Right kidney (tissue), 9 donors: ENCODE results near the gene CAPSL.
"Not testable (repeated sequence)": the region's sequence is repeated elsewhere in the genome, so short reads cannot be mapped to it uniquely, and the experiment has no call there.

ENCODE experiments used
- DNase-seq: peaks from one replicate; pipeline ENCODE4 v3.0.0-alpha.2; 2016
- long read RNA-seq, 8 donors: transcript quantifications; one replicate each; lab custom pipeline, GENCODE V29; 2026

CAPSL gene
- long read RNA-seq, donor 1 = 0 reads
- long read RNA-seq, donor 2, partial matches to known transcripts = 0 of 2 reads
- long read RNA-seq, donor 2, other reads (novel, unspliced or antisense) = 0 of 2 reads
- long read RNA-seq, donor 3, partial matches to known transcripts = 0 of 1 reads
- long read RNA-seq, donor 3, other reads (novel, unspliced or antisense) = 0 of 1 reads
- long read RNA-seq, donor 4 = 0 reads
- long read RNA-seq, donor 5, partial matches to known transcripts = 0 of 4 reads
- long read RNA-seq, donor 5, other reads (novel, unspliced or antisense) = 0 of 4 reads
- long read RNA-seq, donor 6, partial matches to known transcripts = 0 of 2 reads
- long read RNA-seq, donor 6, other reads (novel, unspliced or antisense) = 0 of 2 reads
- long read RNA-seq, donor 7, transcript CAPSL-201 (5 exons, 969 nt) = major isoform, 5 of 5 reads
- long read RNA-seq, donor 7, partial matches to known transcripts = 0 of 5 reads
- long read RNA-seq, donor 7, other reads (novel, unspliced or antisense) = 0 of 5 reads
- long read RNA-seq, donor 8, partial matches to known transcripts = 0 of 2 reads
- long read RNA-seq, donor 8, other reads (novel, unspliced or antisense) = 0 of 2 reads

DNA sequence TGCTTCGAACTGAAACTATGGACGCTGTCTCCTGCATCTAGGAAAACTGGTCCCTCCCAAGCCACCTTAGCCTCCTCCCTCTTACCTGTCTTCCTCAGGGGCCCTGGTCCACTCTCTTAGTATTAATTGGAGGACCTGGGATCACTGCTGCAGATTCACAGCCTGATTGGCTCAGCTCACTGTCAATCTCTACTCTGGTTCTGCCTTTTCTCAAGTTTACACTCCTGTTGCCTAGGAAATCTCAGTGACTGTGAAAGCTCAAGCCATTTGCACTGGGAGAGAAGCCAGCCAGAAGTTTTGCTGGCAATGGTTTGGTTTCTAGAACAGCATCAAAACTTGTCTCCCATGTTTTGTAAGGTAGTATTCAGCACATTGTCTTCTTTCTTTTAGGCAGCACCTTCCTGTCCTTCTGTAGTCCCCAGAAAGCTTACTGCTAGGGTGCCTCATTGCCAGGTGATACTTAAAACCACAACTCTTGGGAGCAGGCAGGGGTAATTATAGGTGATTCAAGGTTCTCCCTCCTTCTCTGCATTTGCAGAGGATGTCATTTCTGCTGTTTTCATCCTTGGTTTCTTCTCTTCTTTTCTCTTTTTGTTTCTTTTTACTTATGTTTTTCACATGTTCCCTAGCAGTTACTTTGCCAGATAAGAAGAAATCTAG lies at the start of gene CAPSL:
Gene CAPSL (minus strand): TSS at position 55 of the 660 bp plus-strand sequence. CDS start 17,502 bp downstream, outside the sequence.
- peak; percentile 39 for DNase-seq

DNA sequence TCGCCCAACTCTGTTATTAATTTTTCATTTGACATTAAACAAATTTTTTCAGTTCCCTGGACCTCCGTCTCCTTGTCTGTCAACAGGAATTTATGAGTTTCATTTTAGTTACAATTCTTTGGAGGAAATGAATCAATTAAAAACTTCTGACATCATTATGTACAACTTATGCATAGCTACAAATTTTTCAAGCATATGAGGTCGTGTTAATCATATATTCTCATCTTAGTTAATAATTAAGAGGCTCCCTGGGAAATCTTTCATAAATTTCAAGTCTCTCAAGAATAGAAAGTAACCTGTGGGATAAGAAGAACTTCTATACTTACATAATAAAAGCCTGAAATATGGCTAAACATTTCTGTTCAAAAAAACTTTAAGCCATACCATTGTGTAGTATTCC lies 49.4 kb upstream of the CAPSL start:
- DNase-seq = no peak

DNA sequence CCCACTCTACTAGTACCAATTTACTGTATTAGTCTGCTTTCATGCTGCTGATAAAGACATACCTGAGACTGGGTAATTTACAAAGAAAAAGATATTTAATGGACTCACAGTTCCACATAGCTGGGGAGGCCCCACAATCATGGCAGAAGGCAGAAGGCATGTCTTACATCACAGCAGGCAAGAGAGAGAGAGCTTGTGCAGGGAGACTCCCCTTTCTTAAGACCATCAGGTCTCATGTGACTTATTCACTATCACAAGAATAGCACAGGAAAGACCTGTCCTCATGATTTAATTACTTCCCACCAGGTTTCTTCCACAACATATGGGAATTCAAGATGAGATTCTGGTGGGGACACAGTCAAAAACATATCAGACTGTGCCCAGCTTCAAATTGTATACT lies 41.3 kb upstream of the CAPSL start:
- DNase-seq = no peak

DNA sequence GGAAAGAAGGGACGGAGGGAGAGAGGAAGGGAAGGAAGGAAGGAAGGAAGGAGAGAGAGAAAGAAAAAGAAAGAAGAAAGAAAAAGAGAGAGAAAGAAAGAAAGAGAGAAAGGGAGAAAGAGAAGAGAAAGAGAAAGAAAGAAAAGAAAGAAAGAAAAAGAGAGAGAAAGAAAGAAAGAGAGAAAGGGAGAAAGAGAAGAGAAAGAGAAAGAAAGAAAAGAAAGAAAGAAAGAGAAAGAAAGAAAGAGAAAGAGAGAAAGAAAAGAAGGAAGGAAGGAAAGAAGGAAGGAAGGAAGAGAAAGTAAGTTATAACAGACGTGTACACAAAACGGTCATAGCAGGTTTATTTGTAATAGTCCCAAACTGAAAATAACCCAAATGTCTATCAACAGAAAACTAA lies 38.4 kb upstream of the CAPSL start:
- not testable (repeated sequence) for DNase-seq

DNA sequence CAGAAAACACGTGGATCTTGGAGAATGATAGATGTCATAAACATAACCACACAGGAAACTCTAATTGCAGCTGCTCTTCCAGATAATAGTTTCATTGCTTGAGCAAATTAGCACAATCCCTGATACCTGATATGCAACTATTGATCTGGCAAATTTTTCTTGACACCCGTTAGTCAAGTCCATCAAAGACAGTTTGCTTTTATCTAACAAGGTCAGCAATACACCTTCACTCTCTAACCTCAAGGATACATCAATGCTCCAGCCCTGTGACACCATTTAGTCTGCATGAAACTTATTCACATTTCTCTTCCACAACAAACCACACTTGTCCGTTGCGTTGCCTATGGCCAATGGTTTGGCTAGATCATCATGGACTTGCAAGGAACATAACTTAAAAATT lies 36.1 kb upstream of the CAPSL start:
- DNase-seq = no peak

DNA sequence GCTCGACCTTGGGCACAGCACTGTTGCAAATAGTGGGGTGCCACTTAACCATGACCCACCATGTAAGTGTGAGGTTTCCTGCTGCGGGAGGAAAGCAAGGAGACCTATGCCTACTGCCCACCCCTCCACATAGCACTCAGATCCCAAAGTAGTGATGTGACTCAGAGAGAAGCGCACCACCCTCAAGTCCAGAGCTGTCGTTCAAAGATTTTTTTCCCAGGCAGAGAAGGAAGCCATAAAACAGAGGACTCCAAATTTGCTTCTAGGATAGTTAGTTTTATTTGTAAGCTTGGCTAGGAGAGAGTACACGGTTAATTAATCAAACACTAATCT lies 33.4 kb upstream of the CAPSL start:
- no peak for DNase-seq

DNA sequence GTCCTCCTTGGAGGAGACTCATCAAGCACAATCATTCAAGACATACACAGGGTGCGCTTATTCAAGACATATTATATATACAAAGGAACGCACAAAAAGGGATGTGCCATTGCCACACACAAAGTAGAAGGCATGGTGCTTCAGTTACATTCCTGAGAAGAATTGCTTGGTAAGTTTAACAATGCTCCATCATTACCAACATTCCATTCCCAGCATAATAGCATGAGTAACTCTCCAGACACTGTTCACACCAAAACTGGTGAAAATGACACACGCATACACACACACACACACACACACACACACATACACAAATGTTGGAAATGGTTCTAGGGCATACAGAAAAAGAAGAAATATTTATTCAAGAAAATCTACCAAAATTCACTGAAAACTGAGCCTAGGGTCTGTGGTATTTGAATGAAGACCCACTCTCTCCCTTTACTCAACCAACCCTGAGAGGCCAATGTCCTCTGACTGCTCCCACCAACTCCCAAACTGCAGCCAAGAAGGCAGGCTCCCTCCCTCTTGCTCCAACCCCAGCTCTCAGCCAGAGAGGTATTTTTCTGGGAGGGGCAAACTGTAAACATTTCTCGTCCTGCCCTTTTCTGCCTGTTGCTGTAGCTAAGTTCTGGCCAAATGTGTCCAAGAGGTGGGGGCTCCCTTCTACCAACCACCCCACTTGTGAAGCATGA lies 32.9 kb upstream of the CAPSL start:
- no peak for DNase-seq

DNA sequence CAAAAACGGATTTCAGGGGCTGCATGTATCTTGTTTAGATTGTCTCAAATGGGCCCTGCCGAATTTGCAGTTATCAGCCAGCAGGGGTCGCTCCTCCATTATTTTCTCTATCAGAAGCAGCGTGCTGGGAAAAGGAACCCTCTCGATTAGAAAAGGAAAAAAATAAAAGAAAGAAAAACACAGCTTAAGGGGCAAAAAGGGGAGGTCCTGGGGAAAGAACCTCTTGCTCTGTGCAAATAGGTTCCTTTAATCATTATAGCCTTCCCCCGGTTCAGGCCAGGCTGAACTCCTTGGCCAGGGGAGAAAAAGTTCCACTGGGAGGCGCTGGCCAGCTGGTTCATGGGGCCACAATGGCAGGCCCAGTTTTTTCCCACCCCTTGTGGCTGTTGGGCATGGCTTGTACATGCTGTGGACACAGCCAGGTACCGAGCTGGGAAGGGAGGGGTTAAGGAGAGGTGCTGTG lies 25.0 kb upstream of the CAPSL start:
- no peak for DNase-seq

DNA sequence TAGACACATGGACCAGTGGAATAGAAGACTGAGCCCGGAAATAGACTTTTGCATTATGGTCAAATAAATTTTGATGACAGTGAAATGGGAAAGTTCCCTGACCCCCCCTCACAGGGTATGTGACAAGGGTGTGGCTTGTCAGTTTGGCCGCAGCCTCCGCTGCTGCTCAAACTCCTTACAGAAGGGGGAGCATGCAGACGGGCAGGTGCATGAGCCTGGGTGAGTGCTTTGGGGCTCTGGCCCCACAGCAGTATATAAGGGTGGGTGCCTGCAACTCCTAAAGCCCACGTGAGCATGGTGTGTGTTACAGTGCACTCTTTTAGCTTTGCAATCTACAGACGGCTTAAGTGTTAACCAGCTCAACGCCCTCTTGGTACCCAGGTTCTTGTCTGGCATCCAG lies 21.9 kb upstream of the CAPSL start:
- no peak for DNase-seq

DNA sequence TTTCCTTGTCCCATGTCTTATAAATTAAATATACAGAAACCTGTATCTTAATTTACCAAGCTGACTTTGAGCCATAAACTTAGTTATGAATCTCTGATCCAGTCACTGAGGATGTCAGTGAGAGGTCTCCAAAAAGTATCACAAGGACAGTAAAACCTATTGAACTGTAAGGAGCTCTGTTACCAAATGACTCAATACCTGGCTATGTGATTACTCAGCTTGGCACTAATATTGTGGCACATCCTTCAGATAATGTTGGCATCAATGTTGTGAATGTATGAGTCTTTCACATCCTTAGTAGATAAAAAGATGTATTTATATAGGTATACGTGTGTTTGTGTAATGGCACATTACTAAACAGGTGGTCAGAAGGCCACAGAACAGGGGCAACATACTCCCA lies 18.0 kb upstream of the CAPSL start:
- DNase-seq = no peak

DNA sequence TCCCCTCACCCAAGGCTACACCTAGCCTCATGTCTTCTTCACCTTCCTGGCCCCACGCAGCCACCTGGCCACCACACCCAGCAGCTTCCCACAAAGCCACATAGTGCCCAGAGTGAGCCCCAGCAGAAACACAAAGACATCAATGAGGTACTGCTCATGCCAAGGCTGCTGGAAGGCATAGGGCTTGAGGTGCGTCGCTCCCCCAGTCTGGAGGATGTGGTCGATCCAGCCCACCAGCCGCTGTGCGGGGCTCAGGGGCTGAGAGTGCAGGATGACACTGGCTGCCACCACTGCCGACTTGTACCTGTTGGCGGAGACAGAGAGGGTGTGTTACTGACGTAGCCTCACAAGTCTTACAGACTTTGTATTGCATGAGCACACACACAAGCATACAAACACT lies 15.8 kb upstream of the CAPSL start:
- no peak for DNase-seq

DNA sequence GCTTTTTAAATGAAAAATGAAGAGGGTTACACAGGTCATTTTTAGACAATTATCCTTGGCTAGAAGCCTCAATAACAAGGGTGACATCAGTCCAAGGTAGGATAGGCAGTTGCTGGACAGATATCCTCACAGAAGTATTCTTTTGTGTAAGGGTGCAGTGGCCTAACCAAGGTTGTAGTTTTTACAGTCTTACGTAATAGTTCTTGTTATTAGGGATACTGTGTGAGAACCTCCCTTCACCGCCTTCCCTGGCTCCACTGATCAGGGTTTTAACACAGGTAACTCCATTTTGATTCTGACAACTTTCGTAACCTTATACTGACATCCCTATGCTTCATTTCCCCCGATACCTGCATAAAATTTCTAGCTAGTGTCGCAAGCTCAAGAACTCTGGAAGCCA lies 8.7 kb upstream of the CAPSL start:
- DNase-seq = no peak

DNA sequence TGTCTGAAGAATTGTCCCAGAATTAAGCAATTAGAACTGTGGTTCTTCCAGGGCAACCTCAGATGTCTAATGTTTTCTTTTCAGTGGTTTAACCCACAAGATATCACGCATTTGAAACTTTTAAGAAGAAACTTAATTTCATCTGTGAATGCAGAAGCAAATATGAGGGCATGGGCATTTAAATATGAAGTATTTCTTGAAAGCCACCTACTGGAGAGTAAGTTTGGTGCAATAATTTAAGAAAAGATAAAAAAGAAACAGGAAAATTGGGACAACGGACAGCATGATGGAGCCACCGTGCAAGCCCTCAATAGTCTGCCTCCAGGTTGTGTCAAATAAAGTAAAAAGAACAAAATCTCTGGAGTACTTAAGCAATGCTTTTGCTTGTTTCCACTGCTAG lies 1.2 kb upstream of the CAPSL start:
- DNase-seq = no peak

DNA sequence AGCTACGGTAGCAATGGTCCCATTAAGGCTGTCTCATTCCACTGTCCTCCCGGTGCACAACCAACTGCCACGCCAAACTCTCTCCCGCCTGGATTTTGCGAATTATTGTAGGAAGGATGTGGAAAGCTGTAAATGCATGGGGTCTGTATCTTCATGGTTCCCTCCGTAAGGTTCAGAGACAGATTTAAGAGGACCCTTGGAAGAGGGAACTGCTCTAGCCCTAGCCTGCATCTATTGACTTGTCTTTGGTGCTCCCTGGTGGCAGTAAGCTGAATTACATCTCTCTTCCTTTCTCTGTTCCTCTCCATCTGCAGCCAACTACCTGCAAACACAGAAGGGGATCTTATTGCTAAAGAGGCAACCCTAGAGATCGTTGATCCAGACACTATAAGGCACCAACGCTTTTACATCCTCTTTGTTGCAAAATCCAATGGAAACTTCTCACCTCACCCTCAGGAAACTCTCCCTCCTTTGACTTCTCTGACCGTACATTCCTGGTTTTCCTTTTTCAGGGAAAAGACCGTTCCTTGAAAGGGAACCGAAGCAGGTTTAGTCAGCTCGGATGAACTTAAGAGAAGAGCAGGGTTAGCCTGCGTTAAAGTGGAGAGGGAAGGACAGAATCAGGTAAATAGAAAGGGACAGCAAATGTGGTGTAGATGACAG lies 11.9 kb downstream of the CAPSL start:
- DNase-seq = peak; percentile 63

DNA sequence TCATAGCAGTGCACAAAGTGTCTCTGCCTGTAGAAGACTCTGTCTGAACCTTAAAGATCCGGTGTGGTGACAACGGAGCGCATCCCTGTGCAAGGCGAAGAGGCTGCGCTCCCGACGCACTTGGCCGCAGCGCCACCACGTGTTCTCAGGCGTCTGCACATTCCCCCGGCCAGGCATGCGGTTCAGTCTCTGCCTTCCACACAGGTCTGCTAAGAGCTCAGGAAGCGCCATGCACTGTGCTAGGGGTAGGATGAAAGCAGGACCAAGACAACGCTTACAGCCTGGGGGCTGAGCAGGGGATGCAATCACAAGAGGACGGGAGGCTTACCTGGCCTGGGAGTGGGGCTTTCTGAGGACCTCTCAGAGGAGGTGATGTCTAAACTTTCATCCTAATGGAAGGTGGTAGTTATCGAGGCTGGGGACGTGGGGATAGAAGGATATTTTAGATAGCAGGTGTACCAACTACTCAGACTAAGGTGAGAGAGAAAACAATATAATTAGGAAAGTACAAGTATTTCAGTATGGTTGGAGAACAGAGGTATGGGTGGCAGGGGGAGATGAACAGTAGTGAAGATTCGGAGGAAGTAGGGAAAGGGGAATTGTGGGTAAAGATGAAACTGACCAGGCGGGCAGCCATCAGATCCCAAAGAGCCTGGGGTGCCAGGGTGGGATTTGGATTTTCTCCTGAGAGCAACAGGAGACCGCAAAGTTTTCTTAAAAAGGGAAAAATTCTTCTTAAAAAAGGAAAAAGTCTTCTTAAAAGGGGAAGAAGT lies 13.3 kb downstream of the CAPSL start:
- peak; percentile 64 for DNase-seq

DNA sequence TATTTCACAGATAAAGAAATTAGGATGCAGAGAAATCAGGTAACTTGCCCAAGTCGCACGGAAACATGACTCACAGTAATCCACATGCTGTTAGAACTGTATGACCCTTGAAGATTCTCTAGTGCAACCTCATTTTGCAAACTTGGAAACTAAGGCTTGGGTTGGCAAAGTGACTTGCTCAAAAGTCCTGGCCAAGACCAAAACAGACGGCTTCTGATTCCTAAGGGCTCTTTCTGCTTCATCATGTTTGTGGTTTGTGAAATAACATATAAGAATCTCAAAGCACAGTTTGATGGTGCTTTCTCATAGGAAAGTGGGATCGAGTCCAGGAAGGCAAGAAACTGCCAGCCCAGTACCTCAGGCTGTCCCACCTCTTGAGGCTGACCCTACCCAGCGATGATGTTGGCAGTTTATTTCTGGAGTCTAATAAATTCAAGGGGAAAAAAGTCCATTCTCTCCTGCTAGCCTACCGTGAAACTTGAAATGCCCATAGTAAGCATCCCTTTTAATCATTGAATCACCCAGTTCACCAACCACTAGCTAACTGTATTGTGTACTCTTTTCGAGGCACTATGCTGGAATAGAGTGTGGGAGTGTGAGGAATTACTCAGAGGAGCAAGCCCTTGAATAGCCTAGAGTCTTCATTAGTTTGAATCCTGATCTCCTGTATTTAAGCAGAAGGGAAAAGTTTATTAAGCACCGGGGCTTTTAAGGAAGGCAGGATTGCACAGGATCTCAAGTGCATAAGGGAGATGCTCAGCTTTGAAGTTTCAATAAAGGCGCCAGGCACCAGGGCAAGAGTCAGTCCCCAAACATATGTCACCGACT lies 14.1 kb downstream of the CAPSL start:
- no peak for DNase-seq

DNA sequence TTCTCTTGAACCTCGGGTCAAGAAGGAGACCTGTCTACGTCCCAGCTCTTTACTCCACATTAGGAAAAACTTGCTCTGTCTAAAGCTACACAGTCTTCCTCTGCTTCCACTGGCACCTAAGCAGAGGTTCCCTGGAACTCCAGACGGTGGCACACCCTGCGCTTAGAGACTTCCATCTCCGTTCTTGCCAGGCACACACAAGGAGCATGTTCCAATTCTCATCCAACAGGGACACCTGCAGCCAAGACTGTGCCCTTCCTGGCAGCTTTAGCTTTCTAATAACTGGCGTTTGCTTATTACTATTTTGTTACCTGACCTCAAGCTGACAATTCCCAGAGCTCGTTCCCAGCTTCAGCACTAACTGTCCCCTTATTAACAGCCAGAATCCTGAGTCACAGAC lies 16.0 kb downstream of the CAPSL start:
- no peak for DNase-seq

DNA sequence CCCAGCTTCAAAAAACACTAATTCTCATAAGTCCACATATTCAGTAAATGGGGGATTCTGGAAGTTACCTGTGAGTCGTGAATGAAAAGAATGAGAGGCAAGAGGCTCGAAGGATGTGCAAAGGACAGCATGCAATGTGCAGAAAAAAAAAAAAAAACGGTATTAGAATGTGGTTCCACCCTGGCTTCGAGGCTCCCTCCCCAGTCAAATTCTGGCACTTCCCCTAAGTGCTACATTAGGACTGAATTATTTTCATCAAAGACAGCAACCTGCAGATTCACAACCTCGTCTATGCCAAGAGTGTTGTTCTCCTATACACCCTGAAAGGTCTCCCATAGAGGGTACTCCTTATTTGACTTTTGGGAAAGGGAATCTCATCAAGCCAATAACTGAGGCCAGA lies 16.5 kb downstream of the CAPSL start:
- DNase-seq = no peak

DNA sequence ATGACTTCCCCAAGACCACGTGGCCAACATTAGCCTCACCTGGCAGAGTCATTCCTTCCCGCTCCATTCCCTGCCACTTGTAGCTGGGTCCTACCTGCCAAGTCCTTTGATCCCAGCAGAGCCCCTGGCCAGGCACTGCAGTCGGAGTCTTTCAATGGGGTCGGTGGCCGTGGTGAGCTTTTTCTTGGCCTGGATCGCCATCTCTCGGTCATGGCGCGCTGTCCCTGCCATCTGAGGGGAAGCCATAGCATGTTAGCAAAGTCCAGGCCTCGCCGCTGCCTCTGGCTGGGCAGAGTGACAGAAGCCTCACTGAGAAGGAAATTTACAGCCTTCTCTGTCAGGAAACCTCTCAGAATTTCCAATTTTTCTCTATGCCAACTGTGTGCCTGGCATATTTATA lies 17.5 kb downstream of the CAPSL start:
- no peak for DNase-seq

DNA sequence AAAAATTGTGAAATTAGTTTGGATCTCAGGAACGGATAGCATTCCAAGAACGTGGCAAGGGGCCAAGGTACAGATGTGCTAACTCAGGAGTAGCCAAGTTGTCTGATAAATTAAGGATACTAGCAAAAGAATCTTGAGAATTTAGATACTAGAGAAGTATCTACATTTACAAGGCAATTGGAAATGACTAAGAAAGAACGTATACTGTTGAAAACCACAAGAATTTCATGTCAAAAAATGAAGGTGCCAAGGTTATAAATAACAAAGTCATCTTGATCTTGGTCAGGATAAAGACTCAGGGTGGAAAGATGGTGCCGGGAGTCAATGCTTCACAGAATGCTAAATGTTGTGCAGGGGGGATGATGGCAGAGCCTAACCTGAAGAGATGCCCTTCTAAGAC lies 19.2 kb downstream of the CAPSL start:
- DNase-seq = no peak

DNA sequence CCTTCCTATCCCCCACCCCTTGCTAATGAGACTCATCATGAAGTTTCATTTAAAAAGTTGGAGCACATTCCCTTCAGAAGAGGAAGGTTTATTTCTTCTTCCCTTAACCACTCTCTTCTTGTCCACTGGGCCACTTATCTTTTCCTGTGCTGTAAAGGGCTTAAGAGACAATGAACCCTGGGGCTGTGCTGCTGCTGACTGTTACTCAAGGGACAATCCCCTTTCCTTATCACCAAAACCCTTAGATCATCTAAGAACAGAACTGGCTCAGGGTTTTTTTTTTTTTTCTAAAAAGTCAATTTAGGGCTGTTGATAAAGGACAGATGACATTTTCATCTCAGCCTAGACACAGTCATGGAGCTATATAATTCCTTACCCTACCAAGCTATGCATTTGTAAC lies 29.6 kb downstream of the CAPSL start:
- no peak for DNase-seq
